Smooth muscle cell (in vitro differentiated cells): ENCODE data around the gene REEP3. TPM values are rescaled to one million over a fixed set of nuclear protein-coding genes. Genes with fewer than 3 reads are reported as not detected.
"Not testable (repeated sequence)": the region's sequence is repeated elsewhere in the genome, so short reads cannot be mapped to it uniquely, and the experiment has no call there.

Experiments
- DNase-seq: peaks from one replicate; lab custom pipeline; 2025; ENCODE audit not compliant: unreplicated experiment; lab: John Stamatoyannopoulos, UW
- H2AFZ ChIP-seq: fragments of 200-600 bp; sonication (generic); 2 replicates; pipeline ENCODE4 v1.6.0; 2016; ENCODE audit warnings: antibody characterized with exemption, low read depth, mild to moderate bottlenecking
- H3F3A ChIP-seq: fragments of 200-600 bp; sonication (generic); 2 replicates; pipeline ENCODE4 v1.6.0; 2017; ENCODE audit warnings: antibody characterized with exemption, low read depth
- H3K27ac ChIP-seq: fragments of 200-600 bp; sonication (generic); 2 replicates; pipeline ENCODE4 v1.5.1; 2016; ENCODE audit warnings: low read depth, mild to moderate bottlenecking
- H3K27me3 ChIP-seq: fragments of 200-600 bp; sonication (generic); 2 replicates; pipeline ENCODE4 v1.6.1; 2016; ENCODE audit warnings: low read depth, mild to moderate bottlenecking
- H3K36me3 ChIP-seq: fragments of 200-600 bp; sonication (generic); 2 replicates; pipeline ENCODE4 v1.5.1; 2016; ENCODE audit warnings: low read depth
- H3K4me1 ChIP-seq: fragments of 200-600 bp; sonication (generic); 2 replicates; pipeline ENCODE4 v1.5.1; 2016; ENCODE audit warnings: low read depth
- H3K4me2 ChIP-seq: fragments of 200-600 bp; sonication (generic); 2 replicates; pipeline ENCODE4 v1.6.0; 2016; ENCODE audit warnings: mild to moderate bottlenecking
- H3K4me3 ChIP-seq: fragments of 200-600 bp; sonication (generic); 2 replicates; pipeline ENCODE4 v1.5.1; 2016; ENCODE audit warnings: mild to moderate bottlenecking
- H3K79me2 ChIP-seq: fragments of 200-600 bp; sonication (generic); 2 replicates; pipeline ENCODE4 v1.6.0; 2016; ENCODE audit warnings: low read depth, mild to moderate bottlenecking
- H3K9ac ChIP-seq: fragments of 200-600 bp; sonication (generic); 2 replicates; pipeline ENCODE4 v1.6.0; 2016; ENCODE audit warnings: low read depth
- H3K9me3 ChIP-seq: fragments of 200-600 bp; sonication (generic); replicated peaks from 2 replicates; pipeline ENCODE4 v1.5.1; 2016; ENCODE audit warnings: low read depth
- H4K20me1 ChIP-seq: fragments of 200-600 bp; sonication (generic); 2 replicates; pipeline ENCODE4 v1.6.0; 2016; ENCODE audit warnings: low read depth
- WGBS: methylation state at CpG from one replicate; pipeline ENCODE4 v1.1.7; 2016; ENCODE audit warnings: low lambda C conversion rate; 5-methylcytosine and 5-hydroxymethylcytosine counted together
- polyA plus RNA-seq: library from polyadenylated mRNA; unstranded; fragments of >200 nt; fragmentation: Nextera tagmentation; extraction: Ambion mirVana; gene quantifications from 2 replicates; pipeline ENCODE4 v1.2.1, GENCODE V29; 2016
- total RNA-seq: library from RNA; depleted of rRNA; stranded (reverse); fragments of >200 nt; gene quantifications from 2 replicates; pipeline ENCODE4 v1.2.3, GENCODE V29; 2014
- TF ChIP-seq, protein P1 (sequence below): fragments of 200-600 bp; sonication (generic); IDR thresholded peaks from 2 replicates; pipeline ENCODE4 v1.5.1; 2017; ENCODE audit warnings: borderline replicate concordance, mild to moderate bottlenecking, antibody characterized with exemption; ENCODE audit not compliant: insufficient read depth, poor library complexity, severe bottlenecking

REEP3 gene
- total and polyA plus RNA-seq, 2 experiments from 2014 or later = 42.3 to 80.4 TPM

GRCh38 chr10:63561341-63561740 lies 40.1 kb downstream of the REEP3 start:
- Histone ChIP-seq H3K4me2 (no peak overlapping the region), H2AFZ (no peak overlapping the region), H3F3A (no peaks in the 10 kb centered on the region), H3K27me3 (no peaks in the 10 kb centered on the region), H3K79me2 (peaks cover 71% of the 10 kb centered on the region), H3K36me3 (no peaks in the 10 kb centered on the region), H3K9ac (no peak overlapping the region), H3K27ac (no peak overlapping the region), H3K4me3 (no peak overlapping the region), H3K9me3 (no peaks in the 10 kb centered on the region), H4K20me1 (peaks cover 34% of the 10 kb centered on the region), H3K4me1 (no peaks in the 10 kb centered on the region)
- no peak for DNase-seq
- WGBS = 95% methylated on average over 5 of the region's 5 CpGs
- TF ChIP-seq, protein P1, sequence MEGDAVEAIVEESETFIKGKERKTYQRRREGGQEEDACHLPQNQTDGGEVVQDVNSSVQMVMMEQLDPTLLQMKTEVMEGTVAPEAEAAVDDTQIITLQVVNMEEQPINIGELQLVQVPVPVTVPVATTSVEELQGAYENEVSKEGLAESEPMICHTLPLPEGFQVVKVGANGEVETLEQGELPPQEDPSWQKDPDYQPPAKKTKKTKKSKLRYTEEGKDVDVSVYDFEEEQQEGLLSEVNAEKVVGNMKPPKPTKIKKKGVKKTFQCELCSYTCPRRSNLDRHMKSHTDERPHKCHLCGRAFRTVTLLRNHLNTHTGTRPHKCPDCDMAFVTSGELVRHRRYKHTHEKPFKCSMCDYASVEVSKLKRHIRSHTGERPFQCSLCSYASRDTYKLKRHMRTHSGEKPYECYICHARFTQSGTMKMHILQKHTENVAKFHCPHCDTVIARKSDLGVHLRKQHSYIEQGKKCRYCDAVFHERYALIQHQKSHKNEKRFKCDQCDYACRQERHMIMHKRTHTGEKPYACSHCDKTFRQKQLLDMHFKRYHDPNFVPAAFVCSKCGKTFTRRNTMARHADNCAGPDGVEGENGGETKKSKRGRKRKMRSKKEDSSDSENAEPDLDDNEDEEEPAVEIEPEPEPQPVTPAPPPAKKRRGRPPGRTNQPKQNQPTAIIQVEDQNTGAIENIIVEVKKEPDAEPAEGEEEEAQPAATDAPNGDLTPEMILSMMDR = no peak

DNA sequence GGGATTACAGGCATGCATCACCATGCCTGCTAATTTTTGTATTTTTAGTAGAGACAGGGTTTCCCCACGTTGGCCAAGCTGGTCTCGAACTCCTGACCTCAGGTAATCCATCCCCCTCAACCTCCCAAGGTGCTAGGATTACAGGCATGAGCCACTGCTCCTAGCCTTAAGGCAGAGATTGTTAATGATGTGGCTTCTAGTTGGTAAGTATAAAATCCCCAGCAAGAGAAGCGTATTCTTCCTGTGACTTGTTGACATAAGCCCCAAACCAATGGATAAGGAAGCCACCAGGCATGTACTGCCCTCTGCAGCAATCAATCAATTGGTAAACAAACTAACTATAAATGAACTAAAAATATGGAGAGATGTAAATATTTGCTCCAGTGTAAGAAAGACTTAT lies 41.2 kb downstream of the REEP3 start:
- TF ChIP-seq, protein P1 = no peak
- DNase-seq = no peak
- Histone ChIP-seq H4K20me1 (peaks cover 34% of the 10 kb centered on the region), H3K36me3 (no peaks in the 10 kb centered on the region), H3K4me3 (no peak overlapping the region), H3K27ac (no peak overlapping the region), H3F3A (no peaks in the 10 kb centered on the region), H3K27me3 (no peaks in the 10 kb centered on the region), H3K9ac (no peak overlapping the region), H3K79me2 (peaks cover 73% of the 10 kb centered on the region), H3K4me1 (no peaks in the 10 kb centered on the region), H3K4me2 (no peak overlapping the region), H3K9me3 (no peaks in the 10 kb centered on the region), H2AFZ (no peak overlapping the region)
- 86% methylated on average over 3 of the region's 3 CpGs for WGBS

DNA sequence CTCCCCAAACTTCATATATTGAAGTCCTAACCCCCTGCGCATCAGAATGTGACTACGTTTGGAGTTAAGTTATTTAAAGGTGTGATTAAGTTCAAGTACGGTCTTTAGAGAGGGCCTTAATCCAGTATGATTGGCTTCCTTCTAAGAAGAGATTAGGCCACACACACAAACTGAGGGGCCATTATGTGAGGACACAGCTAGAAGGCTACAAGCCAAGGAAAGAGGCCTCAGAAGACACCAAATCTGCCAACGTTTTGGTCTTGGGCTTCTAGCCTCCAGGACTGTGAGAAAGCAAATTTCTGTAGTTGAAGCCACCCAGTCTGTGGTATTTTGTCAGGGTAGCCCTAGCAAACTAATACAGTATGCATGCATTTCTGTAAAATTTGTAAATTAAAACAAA lies 41.7 kb downstream of the REEP3 start:
- Histone ChIP-seq H3K27me3 (no peaks in the 10 kb centered on the region), H3K4me2 (no peak overlapping the region), H3K9me3 (no peaks in the 10 kb centered on the region), H3K9ac (no peak overlapping the region), H4K20me1 (peaks cover 31% of the 10 kb centered on the region), H3F3A (no peaks in the 10 kb centered on the region), H3K4me3 (no peak overlapping the region), H3K4me1 (no peaks in the 10 kb centered on the region), H2AFZ (no peak overlapping the region), H3K36me3 (no peaks in the 10 kb centered on the region), H3K27ac (no peak overlapping the region), H3K79me2 (peaks cover 70% of the 10 kb centered on the region)
- DNase-seq = no peak
- TF ChIP-seq, protein P1 = no peak
- 59% methylated on average over 4 of the region's 4 CpGs for WGBS

DNA sequence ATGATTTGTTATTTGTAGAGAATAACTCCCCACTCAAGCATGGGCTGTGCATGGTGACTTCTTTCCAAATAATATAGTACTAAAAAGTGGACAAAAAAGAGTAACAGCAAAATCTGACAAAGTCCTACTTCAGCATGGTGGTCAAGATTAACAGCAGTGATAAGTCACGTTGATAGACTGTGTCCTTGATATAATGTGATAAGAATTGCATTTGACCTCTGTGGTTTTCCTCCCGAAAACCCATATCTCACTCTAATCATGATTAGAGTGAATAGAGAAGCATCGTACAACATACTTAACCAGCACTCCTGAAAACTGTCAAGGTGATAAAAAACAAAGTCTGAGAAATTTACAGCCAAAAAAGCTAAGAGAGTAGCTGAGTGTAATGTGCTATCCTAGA lies 42.4 kb downstream of the REEP3 start:
- no peak overlapping the region for H3K4me2 ChIP-seq
- H4K20me1 ChIP-seq = peaks cover 24% of the 10 kb centered on the region
- TF ChIP-seq, protein P1 = no peak
- H3K9ac ChIP-seq = no peak overlapping the region
- DNase-seq = no peak
- H3K27me3 ChIP-seq = no peaks in the 10 kb centered on the region
- no peak overlapping the region for H2AFZ ChIP-seq
- WGBS = 47% methylated on average over 3 of the region's 3 CpGs
- no peaks in the 10 kb centered on the region for H3K36me3 ChIP-seq
- H3F3A ChIP-seq = no peaks in the 10 kb centered on the region
- no peak overlapping the region for H3K27ac ChIP-seq
- no peaks in the 10 kb centered on the region for H3K9me3 ChIP-seq
- no peak overlapping the region for H3K4me3 ChIP-seq
- no peaks in the 10 kb centered on the region for H3K4me1 ChIP-seq
- peaks cover 63% of the 10 kb centered on the region for H3K79me2 ChIP-seq

GRCh38 chr10:63564731-63565130 lies 43.5 kb downstream of the REEP3 start:
- H3K4me2 ChIP-seq, H3K9ac ChIP-seq, H3K4me1 ChIP-seq, H2AFZ ChIP-seq, H3K27ac ChIP-seq, H3F3A ChIP-seq, H3K27me3 ChIP-seq, H3K36me3 ChIP-seq, H3K9me3 ChIP-seq, DNase-seq, H3K4me3 ChIP-seq: not testable (repeated sequence)
- peaks cover 52% of the 10 kb centered on the region for H3K79me2 ChIP-seq
- 91% methylated on average over 3 of the region's 3 CpGs for WGBS
- H4K20me1 ChIP-seq = peaks cover 23% of the 10 kb centered on the region
